Esophagus muscularis mucosa (tissue), 4 donors: ENCODE measurements around the gene IDH3A.

ENCODE experiments used
- CTCF ChIP-seq, 3 experiments: fragments of 200-600 bp in 2 of 3; fragments of 450-650 bp in 1 of 3; sonication (generic) in 2 of 3; IDR thresholded peaks; one replicate each; pipeline ENCODE4 v1.5.1; 2017 to 2019; ENCODE audit warnings: antibody characterized with exemption in 3 of 3, mild to moderate bottlenecking in 2 of 3, moderate library complexity in 1 of 3
- EP300 ChIP-seq: sonication (generic); formaldehyde crosslinking; IDR thresholded peaks from one replicate; pipeline ENCODE4 v1.6.1; 2017; ENCODE audit warnings: antibody characterized with exemption
- POLR2A ChIP-seq: fragments of 450-650 bp; IDR thresholded peaks from one replicate; pipeline ENCODE4 v1.6.1; 2017; ENCODE audit warnings: antibody characterized with exemption, moderate library complexity, mild to moderate bottlenecking, low read depth

- TF ChIP-seq CTCF (IDR thresholded peaks at IDR 0.05): no peak
- TF ChIP-seq EP300: no peak
- no peak for TF ChIP-seq POLR2A
Measured at GRCh38 chr15:78209646-78210348, 60.6 kb downstream of the IDH3A start.
